GM23248 (cell line): ENCODE results near the gene DMRT1. TPM values are rescaled to one million over a fixed set of nuclear protein-coding genes. Genes with fewer than 3 reads are reported as not detected.
A peak's percentile ranks its signal among the peaks of the same experiment; 100 is the strongest.

Experiments
- DNase-seq: peaks from one replicate; pipeline ENCODE4 v3.0.0-alpha.2; 2015
- H2AFZ ChIP-seq: fragments of 200-600 bp; sonication (generic); 2 replicates; pipeline ENCODE4 v1.6.1; 2016; ENCODE audit warnings: antibody characterized with exemption
- H3F3A ChIP-seq: fragments of 200-600 bp; sonication (generic); 2 replicates; pipeline ENCODE4 v1.6.1; 2016; ENCODE audit warnings: mild to moderate bottlenecking, antibody characterized with exemption, mixed run types; ENCODE audit not compliant: insufficient read depth
- H3K27ac ChIP-seq: fragments of 200-600 bp; sonication (generic); 2 replicates; pipeline ENCODE4 v1.5.1; 2016; ENCODE audit warnings: mild to moderate bottlenecking
- H3K27me3 ChIP-seq: fragments of 200-600 bp; sonication (generic); replicated peaks from 2 replicates; pipeline ENCODE4 v1.6.1; 2016; ENCODE audit warnings: mild to moderate bottlenecking; ENCODE audit not compliant: insufficient read depth
- H3K36me3 ChIP-seq: fragments of 200-600 bp; sonication (generic); 2 replicates; pipeline ENCODE4 v1.6.1; 2016; ENCODE audit warnings: low read depth, mild to moderate bottlenecking
- H3K4me1 ChIP-seq: fragments of 200-600 bp; sonication (generic); 2 replicates; pipeline ENCODE4 v1.6.1; 2016; ENCODE audit warnings: mild to moderate bottlenecking; ENCODE audit not compliant: insufficient read depth
- H3K4me2 ChIP-seq: fragments of 200-600 bp; sonication (generic); one replicate; pipeline ENCODE4 v1.6.1; 2016; ENCODE audit warnings: mild to moderate bottlenecking; ENCODE audit not compliant: unreplicated experiment
- H3K4me3 ChIP-seq: fragments of 200-600 bp; sonication (generic); 2 replicates; pipeline ENCODE4 v1.5.1; 2016; ENCODE audit warnings: mild to moderate bottlenecking
- H3K79me2 ChIP-seq: fragments of 200-600 bp; sonication (generic); 2 replicates; pipeline ENCODE4 v1.6.1; 2016; ENCODE audit warnings: mild to moderate bottlenecking; ENCODE audit not compliant: insufficient read depth
- H3K9ac ChIP-seq: fragments of 200-600 bp; sonication (generic); 2 replicates; pipeline ENCODE4 v1.6.1; 2016; ENCODE audit warnings: mild to moderate bottlenecking
- H3K9me2 ChIP-seq: fragments of 200-600 bp; sonication (generic); 2 replicates; pipeline ENCODE4 v1.6.1; 2016; ENCODE audit warnings: mixed run types, mild to moderate bottlenecking, moderate library complexity; ENCODE audit not compliant: insufficient read depth
- H3K9me3 ChIP-seq: fragments of 200-600 bp; sonication (generic); one replicate; pipeline ENCODE4 v1.6.1; 2017; ENCODE audit warnings: low read depth
- H4K20me1 ChIP-seq: fragments of 200-600 bp; sonication (generic); 2 replicates; pipeline ENCODE4 v1.6.0; 2016; ENCODE audit not compliant: insufficient read depth
- EZH2 ChIP-seq: fragments of 200-600 bp; sonication (generic); IDR thresholded peaks from 2 replicates; pipeline ENCODE4 v1.6.1; 2018; ENCODE audit warnings: antibody characterized with exemption, mild to moderate bottlenecking; ENCODE audit not compliant: insufficient read depth, poor library complexity, severe bottlenecking
- EZH2phosphoT487 ChIP-seq: fragments of 200-600 bp; sonication (generic); IDR thresholded peaks from 2 replicates; pipeline ENCODE4 v1.6.1; 2018; ENCODE audit warnings: antibody characterized with exemption, moderate library complexity, mild to moderate bottlenecking, low read depth; ENCODE audit not compliant: insufficient read depth
- WGBS, 2 experiments: methylation state at CpG; one replicate each; pipeline ENCODE4 v1.1.6; 2015 to 2017; ENCODE audit warnings: low lambda C conversion rate in 2 of 2, low coverage in 1 of 2; ENCODE audit errors: missing lambda C conversion rate in 2 of 2; 5-methylcytosine and 5-hydroxymethylcytosine counted together
- in situ Hi-C: fragments of 300-500 bp; cut with MboI; formaldehyde crosslinking; loops from 2 replicates; pipeline ENCODE4 v1.15.0; 2020
- polyA plus RNA-seq: library from polyadenylated mRNA; unstranded; fragments of >200 nt; fragmentation: Nextera tagmentation; extraction: Ambion mirVana; gene quantifications from 2 replicates; pipeline ENCODE4 v1.2.1, GENCODE V29; 2016
- total RNA-seq: library from RNA; depleted of rRNA; stranded (reverse); fragments of >200 nt; shearing (Covaris generic); gene quantifications from 2 replicates; pipeline ENCODE4 v1.2.3, GENCODE V29; 2014

Gene DMRT1
- total and polyA plus RNA-seq, 2 experiments from 2014 or later = not detected

DNA sequence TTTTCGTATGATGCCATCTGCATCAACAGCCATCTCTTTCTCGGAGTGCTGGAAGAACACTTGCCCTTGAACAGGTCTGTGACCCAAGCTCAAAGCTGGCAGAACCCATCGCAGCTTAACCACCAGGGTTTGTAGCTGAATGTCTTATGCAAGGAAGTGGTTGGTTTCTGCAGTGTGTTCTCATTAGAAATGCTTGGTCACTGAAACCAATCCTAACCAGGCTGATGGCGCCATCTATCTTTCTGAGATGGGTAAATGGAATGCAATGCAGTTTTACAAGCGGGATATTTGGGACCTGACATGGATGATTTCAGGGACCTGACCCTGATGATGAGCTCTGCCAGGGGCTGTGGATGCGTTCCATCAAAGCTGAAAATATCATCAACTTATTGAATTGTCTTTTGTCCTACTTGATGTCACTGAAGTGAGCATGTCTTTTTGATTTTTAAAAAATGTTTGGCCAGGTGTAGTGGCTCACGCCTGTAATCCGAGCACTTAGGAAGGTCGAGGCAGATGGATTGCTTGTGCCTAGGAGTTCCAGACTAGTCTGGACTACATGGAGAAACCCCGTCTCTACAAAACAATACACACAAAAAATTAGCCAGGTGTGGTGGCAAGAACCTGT lies 163.7 kb downstream of the DMRT1 start:
- Histone ChIP-seq H3K4me1 (no peaks in the 10 kb centered on the region), H3K4me3 (no peak overlapping the region), H3K9me3 (no peaks in the 10 kb centered on the region), H3K27me3 (peaks cover 7% of the 10 kb centered on the region; the same call in 1 of the 2 replicates), H4K20me1 (no peaks in the 10 kb centered on the region), H3K36me3 (no peaks in the 10 kb centered on the region), H3K9me2 (no peaks in the 10 kb centered on the region), H3K9ac (no peak overlapping the region), H2AFZ (no peak overlapping the region), H3K79me2 (no peaks in the 10 kb centered on the region), H3F3A (no peaks in the 10 kb centered on the region), H3K27ac (no peak overlapping the region), H3K4me2 (no peak overlapping the region)
- 37 to 40% methylated on average over 10 of the region's 10 CpGs for WGBS, 2 experiments
- peak; percentile 79 for DNase-seq
- TF ChIP-seq EZH2 = no peak
- TF ChIP-seq EZH2phosphoT487 = no peak
- in situ Hi-C loops = no loop called here

DNA sequence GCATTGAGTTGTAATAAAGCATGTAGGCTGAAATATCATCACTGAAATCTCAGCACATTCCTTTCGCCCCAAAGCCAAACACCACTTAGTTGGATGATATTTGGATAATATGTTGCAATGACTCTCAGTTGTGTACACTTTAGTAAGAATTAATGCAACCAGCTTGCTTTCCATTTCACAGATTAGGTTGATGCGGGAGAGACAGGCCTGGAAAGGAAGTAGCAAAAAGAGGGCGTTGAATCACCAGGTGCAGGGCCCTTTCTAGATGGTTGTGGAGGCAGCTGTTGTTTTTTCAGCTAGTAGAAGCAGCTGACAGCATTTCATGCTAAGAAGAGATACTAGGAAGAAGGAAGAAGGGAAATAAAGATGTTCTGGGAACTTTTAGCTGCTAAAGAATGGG lies 165.8 kb downstream of the DMRT1 start:
- H3K9ac ChIP-seq = no peak overlapping the region
- H3K27ac ChIP-seq = no peak overlapping the region
- H3K9me2 ChIP-seq = no peaks in the 10 kb centered on the region
- no peak overlapping the region for H3K4me2 ChIP-seq
- TF ChIP-seq EZH2 (no peak), EZH2phosphoT487 (no peak)
- no peaks in the 10 kb centered on the region for H3F3A ChIP-seq
- WGBS, 2 experiments = 74% methylated on average over 3 of the region's 3 CpGs
- DNase-seq = no peak
- no peaks in the 10 kb centered on the region for H3K4me1 ChIP-seq
- no peak overlapping the region for H2AFZ ChIP-seq
- H4K20me1 ChIP-seq = no peaks in the 10 kb centered on the region
- H3K4me3 ChIP-seq = no peak overlapping the region
- no peaks in the 10 kb centered on the region for H3K79me2 ChIP-seq
- H3K36me3 ChIP-seq = no peaks in the 10 kb centered on the region
- in situ Hi-C loops = no loop called here
- peaks cover 15% of the 10 kb centered on the region; the same call in 1 of the 2 replicates for H3K27me3 ChIP-seq
- no peaks in the 10 kb centered on the region for H3K9me3 ChIP-seq

DNA sequence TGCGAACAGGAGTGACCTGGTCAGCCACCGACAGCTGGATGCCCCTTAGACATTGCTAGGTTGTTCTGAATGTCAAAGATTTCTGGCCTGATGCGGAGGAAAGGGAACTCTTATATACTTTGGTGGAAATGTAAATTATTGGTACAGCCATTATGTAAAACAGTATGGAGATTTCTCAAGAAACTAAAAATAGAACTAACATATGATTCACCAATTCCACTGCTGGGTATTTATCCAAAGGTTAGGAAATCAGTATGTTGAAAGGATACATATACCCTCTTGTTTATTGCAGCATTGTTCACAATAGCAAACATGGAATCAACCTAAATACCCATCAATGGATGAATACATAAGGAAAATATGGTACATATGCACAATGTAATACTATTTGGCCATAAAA lies 166.7 kb downstream of the DMRT1 start:
- H3K9me2 ChIP-seq = no peaks in the 10 kb centered on the region
- DNase-seq = peak; percentile 55
- H3K27ac ChIP-seq = no peak overlapping the region
- H3K9me3 ChIP-seq = no peaks in the 10 kb centered on the region
- H3K36me3 ChIP-seq = no peaks in the 10 kb centered on the region
- H3K9ac ChIP-seq = no peak overlapping the region
- no peak overlapping the region for H3K4me3 ChIP-seq
- no peaks in the 10 kb centered on the region for H3K4me1 ChIP-seq
- 84 to 91% methylated on average over 3 of the region's 3 CpGs for WGBS, 2 experiments
- H3K79me2 ChIP-seq = no peaks in the 10 kb centered on the region
- H3K4me2 ChIP-seq = no peak overlapping the region
- no peaks in the 10 kb centered on the region for H4K20me1 ChIP-seq
- peaks cover 15% of the 10 kb centered on the region; the same call in 1 of the 2 replicates for H3K27me3 ChIP-seq
- TF ChIP-seq EZH2 = no peak
- TF ChIP-seq EZH2phosphoT487 = no peak
- in situ Hi-C loops = no loop called here
- no peaks in the 10 kb centered on the region for H3F3A ChIP-seq
- H2AFZ ChIP-seq = no peak overlapping the region

DNA sequence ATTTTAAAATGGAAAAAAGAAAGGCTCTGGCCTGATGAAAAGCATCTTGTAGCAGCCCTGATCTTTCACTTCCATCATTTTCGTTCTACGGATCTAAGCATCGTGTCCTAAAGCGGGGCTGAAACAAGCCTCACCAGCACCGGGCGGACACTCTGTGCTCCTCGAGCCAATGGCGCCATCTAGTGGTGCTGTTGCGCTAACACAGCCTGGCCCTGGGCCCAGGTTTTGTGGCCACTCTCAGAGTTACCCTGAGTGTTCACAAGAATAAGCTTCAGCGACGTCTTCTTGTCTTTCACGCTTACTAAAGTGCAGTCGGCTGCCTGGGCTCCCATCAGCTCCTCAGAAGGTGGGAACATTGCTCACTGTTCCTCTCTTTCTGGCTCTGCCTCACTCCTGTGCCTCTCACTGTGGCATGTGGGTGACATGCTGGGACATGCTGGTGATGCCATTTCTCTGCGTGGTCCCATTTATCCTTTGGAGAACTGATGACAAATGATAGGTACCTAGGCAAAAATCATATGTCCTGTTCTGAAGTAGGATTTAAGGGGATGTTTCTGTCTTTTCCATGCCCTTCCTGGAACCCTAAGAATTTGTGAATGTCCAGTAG lies 167.7 kb downstream of the DMRT1 start:
- 5 to 6% methylated on average over 14 of the region's 14 CpGs for whole genome bisulfite sequencing, 2 experiments
- no peak overlapping the region for H3K4me2 ChIP-seq
- peak; percentile 87 for DNase-seq

More for the DNA sequence above, 167.7 kb downstream of the DMRT1 start:
- no peak for TF ChIP-seq EZH2phosphoT487
- no peak for TF ChIP-seq EZH2
- H3K9ac ChIP-seq = no peak overlapping the region
- H3K36me3 ChIP-seq = no peaks in the 10 kb centered on the region
- H3K9me2 ChIP-seq = no peaks in the 10 kb centered on the region
- no peaks in the 10 kb centered on the region for H3K4me1 ChIP-seq
- H2AFZ ChIP-seq = no peak overlapping the region
- no peaks in the 10 kb centered on the region for H3K79me2 ChIP-seq
- H3F3A ChIP-seq = no peaks in the 10 kb centered on the region
- H3K27me3 ChIP-seq = peaks cover 15% of the 10 kb centered on the region; the same call in 1 of the 2 replicates
- in situ Hi-C loops = no loop called here
- no peaks in the 10 kb centered on the region for H4K20me1 ChIP-seq
- H3K27ac ChIP-seq = no peak overlapping the region
- no peaks in the 10 kb centered on the region for H3K9me3 ChIP-seq
- no peak overlapping the region for H3K4me3 ChIP-seq
